RPMI7951 (cell line): ENCODE measurements around the gene UBTD1. TPM values are rescaled to one million over a fixed set of nuclear protein-coding genes. Genes with fewer than 3 reads are reported as not detected.
"Not testable (repeated sequence)": the region's sequence is repeated elsewhere in the genome, so short reads cannot be mapped to it uniquely, and the experiment has no call there.

Experiments used
- DNase-seq: peaks from one replicate; pipeline ENCODE4 v3.0.0-alpha.2; 2012; ENCODE audit warnings: low read depth
- total RNA-seq: library from RNA; depleted of rRNA; stranded (reverse); fragments of >200 nt; shearing (Covaris generic); gene quantifications from 2 replicates; pipeline ENCODE4 v1.2.3, GENCODE V29; 2014

UBTD1 gene
- total RNA-seq, 1 experiment from 2014 or later: 18.5 TPM

GRCh38 chr10:97515271-97515978 is 16.7 kb downstream of the UBTD1 start:
- DNase-seq: no peak

- DNase-seq: no peak
Measured at GRCh38 chr10:97517096-97517750, 18.5 kb downstream of the UBTD1 start.

GRCh38 chr10:97517778-97518300 is 19.1 kb downstream of the UBTD1 start:
- DNase-seq: no peak

GRCh38 chr10:97518301-97519043 is 19.7 kb downstream of the UBTD1 start:
- DNase-seq: peak; percentile 7

- no peak for DNase-seq
Measured at GRCh38 chr10:97519342-97519741, 20.6 kb downstream of the UBTD1 start.

- no peak for DNase-seq
Measured at GRCh38 chr10:97520520-97520919, 21.8 kb downstream of the UBTD1 start.

GRCh38 chr10:97520978-97521761 is 22.4 kb downstream of the UBTD1 start:
- DNase-seq: no peak

GRCh38 chr10:97522071-97522470 is 23.3 kb downstream of the UBTD1 start:
- DNase-seq: no peak

- no peak for DNase-seq
Measured at GRCh38 chr10:97522937-97523336, 24.2 kb downstream of the UBTD1 start.

GRCh38 chr10:97525086-97525485 is 26.4 kb downstream of the UBTD1 start:
- no peak for DNase-seq

- no peak for DNase-seq
Measured at GRCh38 chr10:97525683-97526110, 27.0 kb downstream of the UBTD1 start.

- not testable (repeated sequence) for DNase-seq
Measured at GRCh38 chr10:97528876-97529275, 30.2 kb downstream of the UBTD1 start.

GRCh38 chr10:97529685-97530465 is 31.2 kb downstream of the UBTD1 start:
- DNase-seq: no peak

- DNase-seq: peak; percentile 46
Measured at GRCh38 chr10:97531401-97531986, 32.8 kb downstream of the UBTD1 start.

GRCh38 chr10:97532935-97533671 is 34.4 kb downstream of the UBTD1 start:
- peak; percentile 61 for DNase-seq

GRCh38 chr10:97533888-97534287 is 35.2 kb downstream of the UBTD1 start:
- DNase-seq: no peak

GRCh38 chr10:97534746-97535367 is 36.1 kb downstream of the UBTD1 start:
- DNase-seq: peak; percentile 33

- no peak for DNase-seq
Measured at GRCh38 chr10:97537186-97537869, 38.6 kb downstream of the UBTD1 start.

GRCh38 chr10:97538411-97538810 is 39.7 kb downstream of the UBTD1 start:
- DNase-seq: peak; percentile 40
